Nephron progenitor cell (in vitro differentiated cells): Measurements from ENCODE around the gene MLH1.

Source experiments
- DNase-seq: peaks from one replicate; pipeline ENCODE4 v3.0.0; 2021
- H3K27ac Mint-ChIP-seq: 2 replicates; pipeline ENCODE4 v1.8.0; 2021; ENCODE audit warnings: mild to moderate bottlenecking, moderate library complexity, mixed read lengths
- H3K27me3 Mint-ChIP-seq: 2 replicates; pipeline ENCODE4 v1.8.0; 2021; ENCODE audit warnings: mild to moderate bottlenecking, low read depth, mixed read lengths; ENCODE audit not compliant: poor library complexity
- H3K36me3 Mint-ChIP-seq: 2 replicates; pipeline ENCODE4 v1.8.0; 2021; ENCODE audit warnings: low read depth, mixed read lengths
- H3K4me1 Mint-ChIP-seq: 2 replicates; pipeline ENCODE4 v1.8.0; 2021; ENCODE audit warnings: mixed read lengths
- H3K4me3 Mint-ChIP-seq: 2 replicates; pipeline ENCODE4 v1.8.0; 2021; ENCODE audit warnings: mild to moderate bottlenecking, moderate library complexity, mixed read lengths
- H3K9me3 Mint-ChIP-seq: 2 replicates; pipeline ENCODE4 v1.8.0; 2021; ENCODE audit warnings: mild to moderate bottlenecking, moderate library complexity, mixed read lengths
- CTCF ChIP-seq: fragments of 200-600 bp; sonication (generic); IDR thresholded peaks from 2 replicates; pipeline ENCODE4 v1.5.0; 2021; ENCODE audit warnings: antibody characterized with exemption

Gene MLH1

GRCh38 chr3:37072892-37073291 lies 79.6 kb downstream of the MLH1 start:
- Mint-ChIP-seq H3K4me3 (no peak overlapping the region), H3K27ac (peak overlapping the region; percentile 86), H3K4me1 (peaks cover 5% of the 10 kb centered on the region), H3K27me3 (no peaks in the 10 kb centered on the region), H3K36me3 (peaks cover 76% of the 10 kb centered on the region), H3K9me3 (no peaks in the 10 kb centered on the region)
- DNase-seq = no peak
- no peak for TF ChIP-seq CTCF

- H3K27me3 Mint-ChIP-seq = no peaks in the 10 kb centered on the region
- no peak overlapping the region for H3K4me3 Mint-ChIP-seq
- H3K9me3 Mint-ChIP-seq = no peaks in the 10 kb centered on the region
- H3K4me1 Mint-ChIP-seq = peaks cover 5% of the 10 kb centered on the region
- no peak for TF ChIP-seq CTCF
- H3K27ac Mint-ChIP-seq = no peak overlapping the region
- peaks cover 83% of the 10 kb centered on the region for H3K36me3 Mint-ChIP-seq
- no peak for DNase-seq
Measured at GRCh38 chr3:37074178-37074577, 80.9 kb downstream of the MLH1 start.

GRCh38 chr3:37075955-37076354 lies 82.6 kb downstream of the MLH1 start:
- Mint-ChIP-seq H3K9me3 (no peaks in the 10 kb centered on the region), H3K36me3 (peaks cover 84% of the 10 kb centered on the region), H3K27ac (no peak overlapping the region), H3K4me3 (no peak overlapping the region), H3K27me3 (no peaks in the 10 kb centered on the region), H3K4me1 (peaks cover 5% of the 10 kb centered on the region)
- TF ChIP-seq CTCF = no peak
- DNase-seq = no peak

GRCh38 chr3:37082317-37082716 lies 89.0 kb downstream of the MLH1 start:
- peaks cover 56% of the 10 kb centered on the region for H3K36me3 Mint-ChIP-seq
- TF ChIP-seq CTCF = no peak
- H3K27ac Mint-ChIP-seq = no peak overlapping the region
- H3K4me3 Mint-ChIP-seq = no peak overlapping the region
- H3K4me1 Mint-ChIP-seq = no peaks in the 10 kb centered on the region
- no peak for DNase-seq
- H3K27me3 Mint-ChIP-seq = no peaks in the 10 kb centered on the region
- no peaks in the 10 kb centered on the region for H3K9me3 Mint-ChIP-seq

- no peak overlapping the region for H3K27ac Mint-ChIP-seq
- no peak for DNase-seq
- no peaks in the 10 kb centered on the region for H3K9me3 Mint-ChIP-seq
- no peak for TF ChIP-seq CTCF
- H3K4me3 Mint-ChIP-seq = no peak overlapping the region
- H3K36me3 Mint-ChIP-seq = peaks cover 62% of the 10 kb centered on the region
- H3K4me1 Mint-ChIP-seq = no peaks in the 10 kb centered on the region
- H3K27me3 Mint-ChIP-seq = no peaks in the 10 kb centered on the region
Measured at GRCh38 chr3:37086918-37087317, 93.6 kb downstream of the MLH1 start.

- no peak for TF ChIP-seq CTCF
- H3K4me1 Mint-ChIP-seq = no peaks in the 10 kb centered on the region
Measured at GRCh38 chr3:37087870-37088269, 94.6 kb downstream of the MLH1 start.

More at GRCh38 chr3:37087870-37088269, 94.6 kb downstream of the MLH1 start:
- no peak for DNase-seq
- Mint-ChIP-seq H3K9me3 (no peaks in the 10 kb centered on the region), H3K27me3 (no peaks in the 10 kb centered on the region), H3K4me3 (no peak overlapping the region), H3K27ac (peak overlapping the region; percentile 80), H3K36me3 (peaks cover 57% of the 10 kb centered on the region)
